HPDE6-E6E7 (cell line): ENCODE results near the gene PISD.

Source experiments
- DNase-seq: peaks from one replicate; pipeline ENCODE4 v3.0.0; 2011; ENCODE audit warnings: missing footprints; ENCODE audit errors: extremely low spot score

The PISD gene

DNA sequence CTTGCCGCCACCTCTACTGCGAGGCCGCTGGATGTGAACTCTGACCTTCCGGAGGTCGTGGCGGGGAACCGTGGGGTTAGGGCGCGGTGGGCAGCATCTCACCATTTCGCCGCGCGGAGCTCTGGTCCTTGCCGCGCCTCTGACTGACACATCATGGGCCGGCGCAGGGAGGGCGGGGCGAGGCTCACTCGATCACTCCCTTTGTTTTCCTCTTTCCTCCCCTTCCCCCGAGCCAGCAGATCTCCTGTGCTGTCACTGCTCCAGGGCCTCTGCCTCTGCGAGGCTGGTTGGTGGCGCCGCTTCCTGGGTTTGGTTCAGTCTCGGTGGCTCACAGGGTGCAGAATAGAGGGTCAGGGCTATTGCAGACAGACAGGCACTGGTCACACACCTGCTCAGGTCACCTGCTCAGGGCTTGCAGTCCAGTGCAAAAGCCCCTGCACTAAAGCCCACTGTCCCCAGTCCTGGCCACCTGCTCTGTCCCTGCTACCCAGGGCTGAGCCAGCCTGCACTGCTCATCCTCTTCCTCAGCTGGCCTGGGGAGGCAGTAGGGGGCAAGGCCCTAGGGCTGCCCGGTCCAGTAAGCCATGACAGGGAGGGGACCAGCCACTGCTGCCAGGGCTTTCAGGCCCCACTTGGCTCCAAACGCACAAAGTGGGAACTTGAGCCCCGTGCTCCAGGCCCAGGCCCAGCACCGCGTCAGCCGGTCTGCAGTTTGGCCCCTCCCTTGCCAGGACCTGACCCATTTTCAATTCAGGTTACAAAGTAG is 36.2 kb downstream of the PISD start:
- DNase-seq = no peak

DNA sequence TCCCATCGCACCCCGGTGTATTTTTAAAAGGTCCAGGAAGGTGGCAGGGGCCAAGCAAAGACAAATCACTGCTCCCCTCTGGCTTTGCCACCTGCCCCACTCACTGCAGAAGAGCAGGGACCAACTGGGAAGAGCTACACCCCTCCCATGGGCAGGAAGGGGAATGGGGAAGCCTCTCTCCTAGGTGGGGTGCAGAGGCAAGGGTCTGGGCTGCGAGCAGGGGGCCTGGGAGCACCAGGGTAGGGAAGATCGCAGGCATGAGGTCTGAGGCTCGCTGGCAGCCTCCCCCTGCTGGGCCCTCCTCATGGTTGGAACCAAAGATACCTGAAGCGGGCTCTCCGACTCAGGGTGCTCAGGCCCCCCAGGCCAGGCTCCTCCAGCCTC is 36.8 kb downstream of the PISD start:
- no peak for DNase-seq

DNA sequence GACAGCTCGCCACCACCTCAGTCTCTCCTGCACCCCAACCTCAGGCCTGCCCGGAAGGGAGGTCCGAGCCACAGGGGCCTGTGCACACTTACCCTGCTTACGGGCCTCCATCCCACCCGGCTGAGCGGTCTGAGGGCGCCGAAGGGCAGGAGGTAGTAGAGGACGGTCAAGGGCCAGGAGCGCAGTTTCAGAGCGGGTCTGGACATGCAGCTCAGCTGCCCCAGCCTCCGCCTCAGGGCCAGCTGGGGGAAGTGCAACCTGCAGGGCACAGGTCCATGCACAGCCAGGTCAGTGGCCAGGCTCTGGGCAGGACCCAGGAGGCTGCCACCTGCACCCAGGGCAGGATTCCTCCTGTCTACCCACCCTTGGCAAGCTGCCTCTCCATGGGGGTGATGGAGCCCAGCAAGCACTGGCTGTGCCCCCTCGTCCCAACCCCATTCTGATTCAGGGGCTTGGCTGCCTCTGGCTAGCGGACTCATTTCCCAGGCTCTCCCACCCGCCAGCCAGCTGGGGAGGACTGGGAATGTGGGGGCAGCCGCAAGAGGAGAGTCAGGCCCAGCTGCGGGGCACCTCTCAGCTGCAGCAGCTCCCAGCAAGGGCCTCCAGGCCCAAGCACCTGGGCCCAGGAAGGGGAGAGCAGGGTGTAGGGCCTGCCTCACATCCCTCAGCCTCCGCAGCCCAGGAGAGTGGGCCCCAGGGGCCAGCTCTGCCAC is 38.3 kb downstream of the PISD start:
- no peak for DNase-seq

DNA sequence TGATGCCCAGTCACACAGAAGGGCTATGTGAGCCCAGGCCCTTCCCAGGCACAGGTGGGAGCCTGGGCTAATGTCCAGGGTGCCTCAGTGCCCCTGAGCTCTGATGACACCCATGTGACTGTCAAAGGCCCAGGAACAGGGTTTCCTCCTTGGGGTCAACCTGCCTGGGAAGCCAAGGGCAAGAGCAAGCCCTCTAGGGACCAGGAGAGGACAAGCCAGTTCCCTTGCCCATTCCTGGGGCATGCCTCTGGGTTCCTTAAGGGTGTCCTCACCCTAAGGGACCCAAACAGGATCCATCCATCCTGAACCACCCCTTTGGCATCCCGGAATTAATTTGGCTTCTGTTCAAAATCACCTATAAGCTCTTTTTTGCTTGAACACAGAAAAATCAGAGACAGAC is 39.0 kb downstream of the PISD start:
- DNase-seq = no peak

DNA sequence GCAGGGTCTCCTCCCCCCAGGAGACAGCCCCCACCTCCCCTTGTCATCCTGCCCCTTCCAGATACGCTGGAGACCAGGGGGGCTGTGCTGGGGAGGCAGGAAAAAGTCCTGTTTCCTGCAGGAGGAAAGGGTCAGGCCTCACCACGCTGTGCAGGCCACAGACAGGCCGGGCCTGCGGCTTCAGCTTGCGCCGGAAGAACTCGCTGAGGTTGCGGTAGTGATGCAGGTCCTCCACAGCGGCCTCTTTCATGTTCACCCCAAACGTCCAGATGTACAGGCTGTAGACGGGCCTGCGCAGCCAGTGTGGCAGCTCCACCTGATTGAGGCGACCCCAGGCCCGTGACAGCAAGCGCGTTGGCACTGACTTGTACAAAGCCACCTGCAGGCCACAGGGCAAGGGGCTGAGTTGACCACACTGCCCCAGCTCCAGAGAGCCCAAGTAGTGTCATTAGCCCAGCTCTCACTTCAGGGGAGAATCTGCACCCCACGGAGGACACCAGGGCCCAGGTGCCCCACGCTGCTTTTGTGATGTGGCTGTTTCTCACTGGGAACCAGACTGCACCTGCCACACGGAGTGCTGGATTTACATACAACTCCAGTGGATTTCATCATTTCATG is 40.4 kb downstream of the PISD start:
- DNase-seq = no peak

DNA sequence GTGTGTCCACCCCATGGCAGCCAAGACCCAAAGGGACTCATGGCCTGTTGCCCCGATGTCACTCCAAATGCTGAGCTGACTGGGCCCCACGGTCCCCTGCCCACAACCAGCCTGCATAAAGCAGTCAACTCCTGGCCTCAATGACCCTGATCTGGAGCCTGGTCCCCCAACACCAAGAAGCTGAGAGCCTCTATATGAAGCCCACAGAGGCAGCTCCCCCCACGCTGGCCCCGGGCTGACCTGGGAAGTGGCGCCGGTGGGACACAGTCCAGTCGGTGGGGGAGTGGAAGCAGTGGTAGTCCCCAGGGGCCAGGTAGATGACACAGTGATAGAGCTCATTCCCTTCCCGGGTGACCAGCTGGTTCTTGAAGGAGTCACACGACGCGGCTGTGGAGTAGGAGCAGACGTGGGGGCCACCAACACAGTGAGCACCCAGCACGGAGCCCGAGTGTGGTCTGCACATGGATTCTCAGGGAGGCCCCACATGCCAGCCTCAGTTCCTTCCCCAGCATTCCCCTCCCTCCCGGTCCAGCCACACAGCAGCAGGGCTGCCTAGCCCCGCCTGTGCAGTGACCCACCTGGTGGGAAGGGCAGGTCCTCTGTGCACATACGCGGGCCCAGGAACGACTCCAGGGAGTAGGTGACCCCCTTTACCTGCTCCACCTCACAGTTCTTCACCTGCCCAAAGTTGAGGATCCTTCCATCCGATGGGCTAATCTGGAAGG is 41.1 kb downstream of the PISD start:
- DNase-seq = no peak

DNA sequence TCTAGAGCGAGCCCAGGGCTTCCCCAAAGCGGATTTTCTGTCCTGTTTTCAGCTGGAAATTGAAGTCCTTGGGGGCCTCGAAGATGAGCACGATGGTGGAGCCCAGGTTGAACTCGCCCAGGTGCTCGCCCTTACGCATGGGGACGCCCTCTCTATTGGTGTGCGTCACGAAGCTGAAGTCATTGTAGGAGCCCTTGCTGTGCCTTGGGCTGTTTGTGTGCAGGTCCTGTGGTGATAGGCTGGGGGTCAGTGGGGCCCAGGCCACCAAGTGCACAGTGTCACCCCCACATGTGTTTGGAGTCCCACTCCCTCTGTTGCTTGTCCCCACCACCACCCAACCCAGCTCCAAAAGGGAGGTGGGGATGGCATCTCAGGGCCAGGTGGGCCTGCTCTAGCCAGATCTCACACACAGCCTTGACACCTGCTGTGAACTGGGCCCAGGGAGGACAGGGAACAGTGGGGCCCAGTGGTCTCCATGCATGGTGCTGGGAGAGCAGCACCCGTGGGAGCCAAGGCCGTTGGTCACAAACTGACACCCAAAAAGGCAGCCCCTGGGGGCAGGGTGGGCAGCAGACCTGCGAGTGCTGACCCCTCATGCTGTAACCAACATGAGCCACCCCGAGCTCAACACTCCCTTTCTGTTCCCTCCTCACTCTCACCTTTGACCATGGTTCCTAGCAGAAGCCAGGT is 42.3 kb downstream of the PISD start:
- no peak for DNase-seq

DNA sequence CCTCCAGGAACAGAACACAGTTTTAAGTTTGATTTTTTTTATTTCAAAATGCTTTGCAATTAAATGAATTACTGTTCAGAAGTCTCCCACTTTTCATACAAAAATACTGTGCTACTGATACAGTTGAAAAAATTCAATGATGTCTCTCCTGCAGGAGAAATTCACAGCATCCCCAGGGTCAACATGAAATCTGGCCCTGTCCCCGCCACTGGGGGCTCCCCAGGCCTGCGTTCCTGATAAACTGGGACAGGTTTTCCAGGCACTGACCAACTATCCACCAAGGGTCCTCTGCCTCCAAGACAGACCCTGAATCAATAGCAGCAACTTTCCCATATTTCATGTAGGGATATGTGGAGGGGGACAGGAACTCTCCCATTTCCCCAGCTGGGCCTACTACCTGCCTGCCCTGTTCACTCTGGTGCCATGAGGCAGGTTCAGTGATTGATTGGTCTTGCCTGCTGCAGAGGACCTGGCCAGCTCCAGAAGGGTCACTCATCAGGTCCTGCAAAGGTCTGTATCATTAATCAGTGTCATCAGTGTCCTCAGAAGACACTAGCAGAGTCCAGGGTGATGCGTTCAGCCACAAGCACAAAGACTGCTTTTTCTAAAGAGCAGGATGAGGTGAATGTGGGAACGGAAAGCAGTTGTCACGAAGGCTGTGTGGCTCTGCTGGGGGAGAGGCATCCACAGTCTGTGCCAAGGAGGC is 43.4 kb downstream of the PISD start:
- no peak for DNase-seq

DNA sequence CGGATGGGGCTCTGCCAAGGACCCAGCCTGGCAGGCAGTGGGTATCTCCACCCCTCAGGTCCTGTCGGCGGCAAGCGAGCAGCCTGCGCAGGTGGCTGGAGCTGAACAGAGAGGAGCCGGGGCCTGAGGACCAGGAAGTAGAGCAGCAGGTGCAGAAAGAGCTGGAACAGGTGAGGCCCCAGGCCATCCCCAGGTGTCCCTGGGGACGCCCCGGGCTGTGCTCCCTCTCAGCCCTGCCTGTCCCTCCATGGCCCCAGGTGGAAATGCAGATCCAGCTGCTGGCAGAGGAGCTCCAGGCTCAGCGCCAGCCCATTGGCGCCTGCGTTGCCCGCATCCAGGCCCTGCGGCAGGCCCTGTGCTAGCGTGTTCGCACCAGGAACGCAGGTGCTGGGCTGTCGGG is 44.0 kb downstream of the PISD start:
- DNase-seq = no peak

DNA sequence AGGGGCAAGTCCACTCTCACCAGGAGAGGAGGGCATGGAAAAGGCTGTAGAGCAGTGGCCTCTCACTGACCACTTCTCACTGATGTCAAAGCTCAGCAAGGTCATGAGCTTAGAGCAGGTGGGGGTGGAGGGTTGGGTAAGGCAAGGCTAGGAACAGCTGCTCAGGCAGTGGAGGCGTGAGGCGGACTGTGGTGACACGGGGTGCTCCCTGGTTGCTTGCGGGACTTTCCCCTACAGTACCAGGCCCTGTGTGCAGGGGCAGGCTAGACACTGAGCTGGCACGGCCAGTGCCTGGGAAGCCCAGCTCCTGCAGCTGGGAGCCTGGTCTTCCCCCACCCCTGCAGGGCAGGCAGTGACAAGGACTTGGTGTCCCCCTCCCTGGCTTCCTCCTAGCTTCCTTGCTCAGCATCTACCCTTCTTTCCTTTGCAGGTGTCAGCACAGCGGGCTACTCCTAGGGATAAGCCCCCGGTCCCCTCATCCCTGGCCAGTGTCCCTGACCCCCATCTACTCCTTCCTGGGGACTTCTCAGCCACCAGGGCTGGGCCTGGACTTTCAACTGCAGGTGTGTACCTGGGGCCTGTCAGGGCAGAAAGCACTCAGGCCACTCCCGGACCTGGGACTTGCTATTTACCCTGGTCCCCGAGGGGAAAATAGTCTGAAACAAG is 45.6 kb downstream of the PISD start:
- no peak for DNase-seq

DNA sequence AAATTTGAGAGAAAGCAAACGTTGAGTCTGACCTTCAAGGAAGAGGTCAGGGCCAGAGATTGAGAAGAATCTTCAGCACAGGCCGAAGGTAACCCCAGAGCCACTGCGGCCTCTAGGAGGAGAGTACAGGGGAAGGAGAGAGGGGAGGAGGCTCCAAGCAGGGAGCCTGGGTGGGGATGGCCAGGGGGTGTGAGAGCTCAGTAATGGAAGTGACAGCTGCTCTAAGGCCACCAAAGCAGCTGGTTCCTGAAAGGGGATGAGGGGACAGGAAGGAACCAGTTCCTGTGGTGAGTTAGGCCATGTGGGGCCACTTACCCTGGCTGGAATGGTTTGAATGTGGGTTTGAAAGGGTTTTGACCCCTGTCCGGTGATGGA is 46.1 kb downstream of the PISD start:
- no peak for DNase-seq

DNA sequence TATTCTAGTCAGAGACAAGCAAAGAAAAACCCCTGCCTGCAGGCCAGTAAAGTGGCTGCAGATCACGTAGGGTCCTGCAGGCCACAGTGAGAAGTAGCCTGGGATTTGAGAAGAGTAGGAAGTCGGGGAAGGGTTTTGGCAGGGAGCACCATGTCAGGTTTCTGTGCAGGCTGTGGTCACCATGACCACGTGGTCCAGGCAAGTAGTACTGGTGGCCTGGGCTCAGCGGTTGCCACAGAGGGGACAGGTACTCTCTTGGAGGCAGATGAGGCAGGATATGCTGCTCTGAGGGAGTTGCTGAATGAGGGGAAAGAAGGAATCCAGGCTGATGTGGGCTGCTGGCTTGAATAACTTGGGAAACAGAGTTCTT is 46.5 kb downstream of the PISD start:
- DNase-seq = no peak

DNA sequence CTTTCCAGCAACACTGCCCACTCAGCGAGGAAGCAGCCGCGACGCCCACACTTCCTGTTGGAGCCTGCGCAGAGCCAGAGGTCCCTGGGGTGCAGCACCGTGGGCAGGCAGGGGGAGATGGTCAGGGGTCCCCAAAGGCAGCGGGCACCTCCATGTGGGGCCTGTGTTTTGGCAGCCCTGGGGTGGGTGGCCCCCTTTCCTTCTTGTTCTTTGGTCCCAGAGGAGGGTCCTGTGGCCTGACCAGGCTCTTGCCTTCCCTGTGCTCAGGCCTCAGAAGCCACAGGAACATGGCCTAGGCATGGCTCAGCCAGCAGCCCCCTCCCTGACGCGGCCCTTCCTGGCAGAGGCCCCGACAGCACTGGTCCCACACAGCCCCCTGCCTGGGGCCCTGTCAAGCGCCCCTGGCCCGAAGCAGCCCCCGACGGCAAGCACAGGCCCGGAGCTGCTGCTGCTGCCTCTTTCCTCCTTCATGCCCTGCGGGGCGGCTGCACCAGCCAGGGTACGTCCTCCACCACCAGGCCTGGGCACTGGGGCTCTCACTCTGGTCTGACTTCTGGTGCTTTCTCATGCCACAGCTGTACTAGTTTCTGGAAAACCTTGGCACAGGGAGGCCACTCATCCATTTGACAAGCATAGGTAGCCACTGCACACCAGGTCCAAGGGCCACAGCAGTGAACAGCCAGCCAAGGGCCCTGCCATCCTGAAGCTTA is 47.1 kb downstream of the PISD start:
- DNase-seq = no peak

DNA sequence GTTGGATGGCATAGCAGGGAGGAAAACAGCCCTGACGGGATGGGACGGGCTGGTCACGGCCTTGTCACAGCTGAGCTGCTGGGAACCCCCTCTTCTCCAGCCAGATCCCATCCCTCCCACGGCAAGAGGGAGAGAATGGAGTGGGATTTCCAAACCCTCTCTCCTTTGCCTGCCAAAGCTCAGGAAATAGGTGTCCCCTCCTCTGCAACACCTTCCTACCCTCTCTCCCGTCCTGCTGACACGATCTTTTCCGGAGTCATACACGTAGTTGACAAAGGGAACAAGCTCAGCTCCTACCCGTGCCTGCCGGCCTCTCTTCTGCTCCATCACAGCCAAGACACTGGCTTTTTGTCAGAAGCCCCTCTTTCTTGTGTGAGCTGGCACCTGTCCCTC is 48.1 kb downstream of the PISD start:
- no peak for DNase-seq

DNA sequence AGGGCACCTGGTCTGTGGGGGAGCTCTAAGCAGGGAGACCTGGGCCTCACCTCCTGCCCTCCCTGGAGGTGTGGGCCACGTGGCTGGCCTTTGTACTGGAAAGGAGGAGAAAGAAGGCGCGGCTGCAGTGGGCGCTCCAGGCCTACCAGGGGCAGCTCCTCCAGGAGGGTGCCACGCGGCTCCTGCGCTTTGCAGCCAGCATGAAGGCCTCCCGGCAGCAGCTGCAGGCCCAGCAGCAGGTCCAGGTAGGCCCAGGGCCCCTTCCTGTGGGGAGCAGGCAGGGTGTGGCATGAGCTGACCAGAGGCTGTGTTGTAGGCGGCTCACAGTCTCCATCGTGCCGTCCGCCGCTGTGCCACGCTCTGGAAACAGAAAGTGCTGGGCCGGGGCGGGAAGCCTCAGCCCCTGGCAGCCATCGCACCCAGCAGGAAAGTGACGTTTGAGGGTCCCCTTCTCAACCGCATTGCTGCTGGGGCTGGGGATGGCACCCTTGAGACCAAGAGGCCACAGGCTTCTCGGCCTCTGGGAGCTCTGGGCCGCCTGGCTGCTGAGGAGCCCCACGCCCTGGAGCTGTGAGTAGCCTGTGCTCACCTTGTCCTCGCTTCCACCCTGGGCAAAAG is 48.6 kb downstream of the PISD start:
- DNase-seq = no peak

DNA sequence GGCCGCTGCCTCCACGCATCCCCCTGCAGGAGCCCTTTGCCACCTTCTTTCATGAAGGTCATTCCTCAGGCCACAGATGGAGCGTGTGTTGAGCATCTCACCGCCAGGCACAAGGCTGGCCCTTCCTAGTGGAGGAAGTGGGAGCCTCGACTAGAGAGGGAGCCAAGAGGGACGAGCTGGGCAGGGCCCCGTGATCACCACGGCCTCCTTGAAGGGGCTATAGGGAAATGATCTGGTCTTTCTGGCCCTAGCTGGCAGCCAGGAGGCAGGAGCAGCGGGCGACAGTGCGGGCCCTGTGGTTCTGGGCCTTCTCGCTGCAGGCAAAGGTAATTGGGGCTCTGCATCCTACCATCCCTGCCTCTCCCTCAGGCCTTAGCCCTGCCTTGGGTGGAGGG is 49.1 kb downstream of the PISD start:
- DNase-seq = no peak

DNA sequence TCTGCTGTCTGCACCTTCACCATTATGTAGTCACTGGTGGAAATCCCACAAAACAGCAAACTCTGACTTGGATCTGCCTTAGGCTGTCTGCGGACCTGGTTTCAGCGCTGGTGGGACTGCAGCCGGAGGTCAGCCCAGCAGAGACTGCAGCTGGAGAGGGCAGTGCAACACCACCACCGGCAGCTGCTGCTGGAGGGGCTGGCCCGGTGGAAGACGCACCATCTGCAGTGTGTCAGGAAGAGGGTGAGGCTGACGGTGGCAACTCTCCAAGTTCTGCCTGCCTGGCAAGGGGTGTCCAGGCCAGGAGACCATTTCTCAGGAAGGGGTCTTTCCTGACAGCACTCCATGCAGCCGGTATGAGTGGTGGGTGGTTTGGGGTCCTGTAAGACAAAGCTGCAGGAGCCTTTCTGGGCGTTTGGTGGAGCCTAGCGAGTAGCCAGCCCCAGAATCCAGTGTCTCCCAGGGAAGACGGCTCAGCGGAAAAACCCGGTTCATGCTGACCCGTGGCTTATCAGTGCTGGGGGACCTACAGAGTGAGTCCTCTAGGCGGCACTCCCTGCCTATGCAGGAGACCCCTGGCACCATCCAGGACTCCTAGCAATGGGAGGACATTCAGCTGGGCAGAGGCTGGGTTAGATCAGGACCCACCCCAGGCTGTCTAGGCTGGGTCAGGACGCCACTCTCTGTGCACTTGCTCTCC is 50.8 kb downstream of the PISD start:
- DNase-seq = no peak

DNA sequence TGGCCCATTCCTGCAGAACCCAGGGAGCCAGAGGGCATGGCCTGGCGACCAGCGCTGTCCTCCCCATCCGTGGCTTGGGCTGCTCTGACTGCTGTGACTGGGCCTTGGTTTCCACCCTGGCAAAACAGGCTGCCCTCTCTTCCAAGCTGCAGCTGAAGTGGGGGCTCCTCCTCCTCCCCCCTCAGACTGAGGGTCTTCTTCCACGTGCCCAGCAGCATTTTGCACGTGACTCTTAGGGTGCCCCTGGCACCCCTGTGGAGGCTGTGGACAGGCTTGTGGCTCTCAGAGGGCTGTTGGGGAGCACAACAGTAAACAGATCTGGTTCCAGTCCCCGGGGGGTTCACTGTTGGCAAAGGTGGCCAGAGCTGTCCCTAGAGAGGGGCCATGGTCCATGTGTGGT is 51.4 kb downstream of the PISD start:
- DNase-seq = no peak

DNA sequence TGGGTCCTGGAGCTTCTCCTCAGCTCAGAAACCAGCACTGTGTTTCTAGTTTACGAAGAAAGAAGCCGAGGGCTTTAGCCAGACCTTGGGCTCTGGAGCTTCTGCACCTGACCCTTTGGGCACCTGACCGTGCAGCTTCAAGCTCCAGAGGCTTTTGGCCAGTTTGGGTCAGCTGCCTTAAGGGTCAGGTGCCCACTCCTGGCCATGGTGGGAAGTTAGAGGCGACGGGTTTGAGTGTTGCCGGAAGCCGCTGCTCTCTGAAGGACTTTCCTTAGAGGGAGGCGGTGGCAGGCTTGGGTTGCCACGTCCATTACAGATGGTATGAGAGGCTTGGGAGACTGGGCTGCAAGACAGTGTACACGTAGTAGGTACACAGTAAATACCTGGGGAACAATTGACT is 52.3 kb downstream of the PISD start:
- DNase-seq = no peak
